ENCODE measurements around the gene ERN1.

GRCh38 chr17:64075913-64076312 is 54.0 kb downstream of the ERN1 start:
- no peak for TF ChIP-seq MYC (IDR thresholded peaks at IDR 0.05; ENCODE audit: low read depth, low read length)
- no peak for TF ChIP-seq CTCF (IDR thresholded peaks at IDR 0.05; ENCODE audit: low read depth, low read length)
- TF ChIP-seq POLR2A (IDR thresholded peaks at IDR 0.05; ENCODE audit: extremely low read depth, insufficient read length), result no peak

Measured in NB4 (cell line).